GM10248 (cell line): ENCODE data around the gene KIAA0825.

Source experiments
- CTCF ChIA-PET: fragments of 300-600 bp; sonication (Branson Sonifier 250); formaldehyde crosslinking; extraction: SDS; loops from one replicate; lab custom pipeline; 2021; ENCODE audit warnings: antibody characterized with exemption; lab: Yijun Ruan, JAX
- POLR2A ChIA-PET: fragments of 350-650 bp; sonication (Branson Sonifier 250); formaldehyde crosslinking; extraction: SDS; loops from one replicate; lab custom pipeline; 2020; ENCODE audit warnings: antibody characterized with exemption; lab: Yijun Ruan, JAX
- DNase-seq: peaks from one replicate; pipeline ENCODE4 v3.0.0; 2012; ENCODE audit errors: extremely low spot score
- CTCF ChIP-seq: IDR thresholded peaks from 2 replicates; pipeline ENCODE4 v1.5.1; 2012; ENCODE audit warnings: mild to moderate bottlenecking, low read depth; ENCODE audit errors: extremely low read depth, missing control alignments, control extremely low read depth

Gene KIAA0825

DNA sequence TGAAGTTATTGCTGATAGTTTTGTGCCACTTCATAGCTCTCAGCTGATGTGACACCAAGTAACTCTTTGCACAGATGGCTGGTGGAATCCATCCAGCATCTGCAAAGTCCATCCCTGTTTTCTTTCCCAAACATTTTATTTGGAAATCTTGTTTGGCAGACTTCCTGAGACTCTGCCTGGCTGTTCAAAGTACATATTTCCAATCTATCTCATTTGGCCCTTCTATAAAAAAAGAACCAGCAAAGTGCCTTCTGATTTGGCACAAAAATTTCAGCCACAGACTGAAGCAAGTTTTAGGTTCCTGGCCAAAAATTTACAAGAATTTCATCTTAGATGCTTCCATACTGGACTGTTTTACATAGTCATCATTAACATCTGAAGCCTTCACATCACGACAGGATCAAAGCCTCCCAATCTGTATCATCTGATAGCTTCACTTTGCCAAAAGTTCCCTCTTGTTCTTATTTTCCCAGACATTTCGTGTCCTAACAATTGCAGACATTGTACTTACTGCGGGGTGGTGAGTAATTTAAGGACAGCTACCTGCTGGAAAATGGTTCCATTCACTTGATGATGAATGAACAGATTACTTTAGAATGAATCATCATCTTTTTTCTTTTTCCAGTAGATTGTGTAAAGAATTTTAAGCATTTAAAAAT lies 377.3 kb downstream of the KIAA0825 start:
- no peak for DNase-seq
- POLR2A ChIA-PET = no interaction called here
- no peak for TF ChIP-seq CTCF
- CTCF ChIA-PET = interaction anchor here (1.4 kb wide), 2 partner anchors 15 to 32 kb away, joined by 3 read pairs; no protein-coding TSS in a partner anchor

- CTCF ChIA-PET = interaction anchor here (1.4 kb wide), 2 partner anchors 16 to 33 kb away, joined by 3 read pairs; no protein-coding TSS in a partner anchor
- no peak for TF ChIP-seq CTCF
- no peak for DNase-seq
- POLR2A ChIA-PET = no interaction called here
Measured at GRCh38 chr5:94240596-94240992, 377.8 kb downstream of the KIAA0825 start.

DNA sequence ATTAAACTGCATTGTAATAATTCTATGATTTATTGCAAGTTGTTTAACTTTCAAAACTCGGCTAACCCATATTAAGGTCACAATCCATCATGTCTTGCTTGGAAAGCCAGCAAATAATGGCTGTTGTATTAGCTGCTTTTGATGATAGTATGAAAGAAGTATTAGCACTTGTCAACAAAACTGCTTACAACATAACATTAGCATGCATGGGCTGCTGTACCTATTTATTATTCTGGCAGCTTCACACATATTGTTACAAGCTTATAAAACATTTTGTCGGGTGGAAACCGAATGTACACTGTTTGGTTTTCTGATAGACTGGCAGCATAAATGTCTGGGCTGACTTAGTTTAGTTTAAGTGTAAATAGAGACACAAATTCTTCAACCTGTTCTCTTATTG lies 378.3 kb downstream of the KIAA0825 start:
- TF ChIP-seq CTCF = no peak
- ChIA-PET POLR2A (no interaction called here), CTCF (interaction anchor here (1.1 to 1.4 kb wide), 3 partner anchors 14 to 33 kb away, joined by 3 read pairs; no protein-coding TSS in a partner anchor)
- no peak for DNase-seq

GRCh38 chr5:94239266-94239665 lies 379.1 kb downstream of the KIAA0825 start:
- CTCF ChIA-PET = interaction anchor here (1.1 kb wide), 1 partner anchor 15 kb away, joined by 3 read pairs; no protein-coding TSS in a partner anchor
- POLR2A ChIA-PET = no interaction called here
- DNase-seq = no peak
- TF ChIP-seq CTCF = no peak

- POLR2A ChIA-PET = no interaction called here
- CTCF ChIA-PET = interaction anchor here (0.6 to 1.0 kb wide), 2 partner anchors 9 to 665 kb away, joined by 3 read pairs; no protein-coding TSS in a partner anchor
- DNase-seq = no peak
- no peak for TF ChIP-seq CTCF
Measured at GRCh38 chr5:94234987-94235386, 383.4 kb downstream of the KIAA0825 start.

DNA sequence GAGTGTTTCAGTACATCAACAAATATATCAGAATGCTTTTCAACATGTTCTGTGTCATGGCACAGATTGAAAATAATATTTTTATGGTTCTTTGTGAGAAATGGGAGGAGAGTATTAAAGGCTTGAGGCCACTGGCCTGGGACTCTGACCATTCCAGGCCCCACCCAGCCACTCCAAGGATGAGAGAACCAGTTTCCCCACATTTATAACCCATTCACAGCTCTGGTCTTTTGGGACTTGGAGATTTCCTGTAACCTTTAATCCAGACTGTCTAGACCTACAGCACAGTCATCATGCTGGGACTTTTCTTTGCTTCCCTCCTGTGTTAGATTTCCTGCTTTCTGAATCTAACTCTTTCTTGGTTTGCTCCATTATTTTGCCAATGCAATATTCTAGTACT lies 389.6 kb downstream of the KIAA0825 start:
- no peak for DNase-seq
- CTCF ChIA-PET = interaction anchor here (1.5 kb wide), 1 partner anchor 9 kb away, joined by 4 read pairs; no protein-coding TSS in a partner anchor
- POLR2A ChIA-PET = no interaction called here
- no peak for TF ChIP-seq CTCF
